ENCODE data around the gene TOM1. TPM values are rescaled to one million over a fixed set of nuclear protein-coding genes. Genes with fewer than 3 reads are reported as not detected.

TOM1 gene
- total and polyA plus RNA-seq, 2 of the 13 experiments (the other 11 are each of a cell fraction or from before 2014, with no cell fraction given), result 30.8 to 87.3 TPM

DNA sequence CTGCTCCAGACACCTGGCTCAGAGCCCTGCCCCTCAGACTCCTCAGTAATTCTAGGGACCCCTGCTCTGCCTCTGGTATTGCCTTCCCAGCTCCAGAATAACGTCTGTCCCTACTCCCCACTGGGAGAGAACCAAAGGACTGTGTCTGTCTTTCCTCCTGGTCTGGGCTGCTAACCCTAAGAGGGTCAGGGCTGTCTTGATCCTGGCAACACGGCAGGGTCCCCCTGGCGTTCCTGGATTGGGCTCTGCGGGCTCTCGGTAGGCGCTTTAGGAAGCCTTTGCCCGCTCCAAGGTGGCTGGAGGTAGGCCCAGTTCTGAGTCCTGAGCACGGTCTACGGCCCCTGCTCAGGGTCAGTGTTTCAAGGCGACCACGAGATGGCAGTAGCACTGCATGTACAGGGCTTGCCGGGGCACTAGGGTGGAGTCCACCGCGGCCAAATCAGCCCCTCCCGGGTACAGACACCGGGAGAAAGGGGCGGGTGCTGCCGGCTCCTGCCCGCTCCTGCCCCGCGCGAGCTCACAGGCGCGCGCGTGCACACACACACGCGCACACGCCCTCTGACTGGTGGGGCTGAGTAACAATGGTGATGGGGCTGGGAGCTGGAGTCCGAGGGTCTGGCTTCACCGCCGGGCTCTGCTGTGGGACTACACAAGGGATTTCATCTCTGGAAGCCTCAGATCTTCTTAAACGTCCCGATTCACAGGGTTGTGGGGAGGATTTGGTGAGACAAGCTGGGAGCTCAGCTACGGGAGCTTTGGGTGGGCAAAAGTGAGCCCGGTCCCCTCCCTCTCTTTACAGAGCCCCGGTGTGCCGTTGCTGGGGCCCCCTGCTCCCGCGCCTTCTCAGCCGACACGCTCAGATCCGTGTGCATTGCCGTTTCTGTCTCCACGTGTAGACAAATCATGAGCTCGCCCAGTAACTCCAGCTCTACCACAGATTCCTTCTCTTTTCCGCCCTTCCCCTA is 51.1 kb downstream of the TOM1 start (continued):
- TF ChIP-seq, protein P1, sequence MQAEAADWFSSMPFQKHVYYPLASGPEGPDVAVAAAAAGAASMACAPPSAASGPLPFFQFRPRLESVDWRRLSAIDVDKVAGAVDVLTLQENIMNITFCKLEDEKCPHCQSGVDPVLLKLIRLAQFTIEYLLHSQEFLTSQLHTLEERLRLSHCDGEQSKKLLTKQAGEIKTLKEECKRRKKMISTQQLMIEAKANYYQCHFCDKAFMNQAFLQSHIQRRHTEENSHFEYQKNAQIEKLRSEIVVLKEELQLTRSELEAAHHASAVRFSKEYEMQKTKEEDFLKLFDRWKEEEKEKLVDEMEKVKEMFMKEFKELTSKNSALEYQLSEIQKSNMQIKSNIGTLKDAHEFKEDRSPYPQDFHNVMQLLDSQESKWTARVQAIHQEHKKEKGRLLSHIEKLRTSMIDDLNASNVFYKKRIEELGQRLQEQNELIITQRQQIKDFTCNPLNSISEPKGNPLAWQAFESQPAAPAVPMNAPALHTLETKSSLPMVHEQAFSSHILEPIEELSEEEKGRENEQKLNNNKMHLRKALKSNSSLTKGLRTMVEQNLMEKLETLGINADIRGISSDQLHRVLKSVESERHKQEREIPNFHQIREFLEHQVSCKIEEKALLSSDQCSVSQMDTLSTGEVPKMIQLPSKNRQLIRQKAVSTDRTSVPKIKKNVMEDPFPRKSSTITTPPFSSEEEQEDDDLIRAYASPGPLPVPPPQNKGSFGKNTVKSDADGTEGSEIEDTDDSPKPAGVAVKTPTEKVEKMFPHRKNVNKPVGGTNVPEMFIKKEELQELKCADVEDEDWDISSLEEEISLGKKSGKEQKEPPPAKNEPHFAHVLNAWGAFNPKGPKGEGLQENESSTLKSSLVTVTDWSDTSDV (CRISPR knock-in tag; IDR thresholded peaks at IDR 0.05), result no peak
- peak; percentile 51; the same call in 1 of the 2 replicates for TF ChIP-seq SIX4 (CRISPR knock-in tag; IDR thresholded peaks at IDR 0.05)
- peak; percentile 43 for TF ChIP-seq TEAD3 (CRISPR knock-in tag; optimal IDR thresholded peaks at IDR 0.05; ENCODE audit: borderline replicate concordance)

GRCh38 chr22:35352214-35353111 is 52.8 kb downstream of the TOM1 start:
- Histone ChIP-seq H3K27me3 (ENCODE audit: control insufficient read depth in 1 of 2, insufficient read depth in 2 of 2, low read length in 2 of 2) (no peaks in the 10 kb centered on the region; a peak in 1 of 5 replicates), H3K9me3 (ENCODE audit: low read length) (no peaks in the 10 kb centered on the region), H3K36me3 (replicated peaks in 1 of 2; ENCODE audit: control insufficient read depth in 1 of 2, insufficient read depth in 2 of 2, low read length in 2 of 2) (peaks cover 2% of the 10 kb centered on the region in 2 experiments; a peak in 1 of 5 replicates), H2AFZ (ENCODE audit: low read length) (no peak overlapping the region), H4K20me1 (ENCODE audit: insufficient read depth, low read length) (no peaks in the 10 kb centered on the region), H3K4me3 (replicated peaks in 1 of 3; ENCODE audit: insufficient read depth in 1 of 3, low read depth in 2 of 3, low read length in 3 of 3) (peak overlapping the region; percentile 45 to 80 (median 49); a peak in 5 of 6 replicates), H3K27ac (ENCODE audit: extremely low read length, insufficient read depth, low read length) (peak overlapping the region; percentile 30), H3K4me2 (ENCODE audit: low read depth, low read length) (peak overlapping the region; percentile 98), H3K4me1 (ENCODE audit: insufficient read depth, low read length) (peaks cover 62% of the 10 kb centered on the region), H3K79me2 (ENCODE audit: insufficient read depth, low read length) (no peaks in the 10 kb centered on the region), H3K9ac (ENCODE audit: insufficient read depth, low read depth, low read length) (peak overlapping the region; percentile 55)
- 15% methylated on average over 5 of the region's 19 CpGs for WGBS (ENCODE audit: low lambda C conversion rate)
- no TSS peak for BruUV-seq (replicated peaks)
- FAIRE-seq (peak; percentile 70), ATAC-seq (peak; percentile 62), DNase-seq (ENCODE audit: low spot score) (peak; percentile 45)
- ChIA-PET POLR2A (interaction anchor here (1.3 kb wide), 1 partner anchor 295 kb away, joined by 3 read pairs; the partner anchor contains the start of gene APOL6), CTCF (ENCODE audit: low intra/inter-chr PET ratio, low total read pairs) (interaction anchor here (1.6 kb wide), 1 partner anchor 231 kb away, joined by 4 read pairs; no protein-coding TSS in a partner anchor)
- intact Hi-C loops (cut with micrococcal nuclease; ENCODE audit: unreplicated experiment) (loop anchor here (5.0 kb wide), 3 partner anchors 45 to 75 kb away; no protein-coding TSS in a partner anchor), in situ Hi-C loops (cut with HindIII; ENCODE audit: extremely low pct_ligation_motif_present, low pct_unique_long_range_greater_than_20kb) (loop anchor here (5.0 kb wide), 1 partner anchor 235 kb away; no protein-coding TSS in a partner anchor)
- TF ChIP-seq, protein P2, sequence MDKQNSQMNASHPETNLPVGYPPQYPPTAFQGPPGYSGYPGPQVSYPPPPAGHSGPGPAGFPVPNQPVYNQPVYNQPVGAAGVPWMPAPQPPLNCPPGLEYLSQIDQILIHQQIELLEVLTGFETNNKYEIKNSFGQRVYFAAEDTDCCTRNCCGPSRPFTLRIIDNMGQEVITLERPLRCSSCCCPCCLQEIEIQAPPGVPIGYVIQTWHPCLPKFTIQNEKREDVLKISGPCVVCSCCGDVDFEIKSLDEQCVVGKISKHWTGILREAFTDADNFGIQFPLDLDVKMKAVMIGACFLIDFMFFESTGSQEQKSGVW (CRISPR knock-in tag; IDR thresholded peaks at IDR 0.05; ENCODE audit: borderline replicate concordance), result no peak
- TF ChIP-seq ZNF530 (CRISPR knock-in tag; IDR thresholded peaks at IDR 0.05; ENCODE audit: low read depth) (no peak), ARID2 (CRISPR knock-in tag; IDR thresholded peaks at IDR 0.05; ENCODE audit: borderline replicate concordance) (peak; percentile 81; the same call in 1 of the 2 replicates), SMC3 (IDR thresholded peaks at IDR 0.05; ENCODE audit: low read length) (0 out of 2 replicates have a peak, but pooled peaks have one; percentile 21), SIN3A (IDR thresholded peaks at IDR 0.05; ENCODE audit: borderline replicate concordance, low read depth, low read length) (peak; percentile 9; the same call in 1 of the 2 replicates), ZSCAN25 (CRISPR knock-in tag; IDR thresholded peaks at IDR 0.05) (peak; percentile 66; the same call in 1 of the 2 replicates), ZNF768 (CRISPR knock-in tag; IDR thresholded peaks at IDR 0.05) (peak; percentile 55; the same call in 1 of the 2 replicates), ELF1 (CRISPR knock-in tag; IDR thresholded peaks at IDR 0.05) (peak; percentile 31; the same call in 1 of the 2 replicates), MLLT10 (CRISPR knock-in tag; IDR thresholded peaks at IDR 0.05) (no peak), POLR2A (IDR thresholded peaks at IDR 0.05; ENCODE audit: insufficient read depth in 1 of 2, low read depth in 2 of 2, low read length in 2 of 2) (0 out of 4 replicates have a peak, but pooled peaks of 1 of the 2 experiments have one; percentile 16)
- TF ChIP-seq, protein P3, sequence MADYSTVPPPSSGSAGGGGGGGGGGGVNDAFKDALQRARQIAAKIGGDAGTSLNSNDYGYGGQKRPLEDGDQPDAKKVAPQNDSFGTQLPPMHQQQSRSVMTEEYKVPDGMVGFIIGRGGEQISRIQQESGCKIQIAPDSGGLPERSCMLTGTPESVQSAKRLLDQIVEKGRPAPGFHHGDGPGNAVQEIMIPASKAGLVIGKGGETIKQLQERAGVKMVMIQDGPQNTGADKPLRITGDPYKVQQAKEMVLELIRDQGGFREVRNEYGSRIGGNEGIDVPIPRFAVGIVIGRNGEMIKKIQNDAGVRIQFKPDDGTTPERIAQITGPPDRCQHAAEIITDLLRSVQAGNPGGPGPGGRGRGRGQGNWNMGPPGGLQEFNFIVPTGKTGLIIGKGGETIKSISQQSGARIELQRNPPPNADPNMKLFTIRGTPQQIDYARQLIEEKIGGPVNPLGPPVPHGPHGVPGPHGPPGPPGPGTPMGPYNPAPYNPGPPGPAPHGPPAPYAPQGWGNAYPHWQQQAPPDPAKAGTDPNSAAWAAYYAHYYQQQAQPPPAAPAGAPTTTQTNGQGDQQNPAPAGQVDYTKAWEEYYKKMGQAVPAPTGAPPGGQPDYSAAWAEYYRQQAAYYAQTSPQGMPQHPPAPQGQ (CRISPR knock-in tag; IDR thresholded peaks at IDR 0.05; ENCODE audit: borderline replicate concordance), result no peak
